ENCODE data around the gene TAMALIN.

DNA sequence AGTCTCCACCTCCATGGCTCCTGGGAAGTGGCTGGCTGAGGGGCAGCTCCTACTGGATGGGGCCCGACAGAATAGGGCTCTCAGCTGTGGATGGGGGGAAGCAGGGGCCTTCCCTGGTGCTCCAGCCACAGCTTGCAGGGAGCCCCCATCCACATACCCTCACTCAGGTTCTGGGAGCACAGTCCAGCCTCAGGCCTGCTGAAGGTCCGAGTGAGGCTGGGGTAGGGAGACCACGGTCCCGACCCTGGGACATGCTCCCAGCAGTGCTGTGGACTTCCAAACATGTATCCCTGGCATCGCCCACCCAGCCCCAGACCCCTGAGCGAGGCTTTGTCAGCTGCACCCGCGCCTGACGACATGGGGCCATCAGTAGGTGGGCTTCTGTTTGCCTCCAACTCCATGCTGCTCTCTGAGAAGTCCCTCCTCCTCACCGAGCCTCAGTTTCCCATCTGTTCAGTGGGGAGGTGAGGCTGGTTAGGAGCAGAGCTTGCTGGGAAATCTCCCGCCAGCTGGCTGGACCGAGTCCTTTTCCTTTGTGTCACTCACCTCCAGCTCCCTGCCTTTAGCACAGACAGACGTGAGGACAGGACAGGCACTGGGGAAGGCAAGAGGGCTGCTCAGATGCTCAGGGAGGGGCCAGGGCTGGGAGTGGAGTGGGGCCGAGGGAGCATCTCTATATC lies 53.9 kb downstream of the TAMALIN start:
- TF ChIP-seq POLR2A (IDR thresholded peaks at IDR 0.05; ENCODE audit: low read depth, low read length) (no peak), POLR2AphosphoS5 (IDR thresholded peaks at IDR 0.05; ENCODE audit: low read depth, low read length) (no peak)

Data from GM12891 (cell line).